H54 (cell line): ENCODE results near the gene PMEL.
"Not testable (repeated sequence)": the region's sequence is repeated elsewhere in the genome, so short reads cannot be mapped to it uniquely, and the experiment has no call there.

ENCODE experiments used
- DNase-seq: peaks from one replicate; pipeline ENCODE4 v3.0.0; 2011; ENCODE audit warnings: low spot score, mixed read lengths; ENCODE audit not compliant: insufficient read length
- FAIRE-seq: peaks from 3 replicates; lab custom pipeline; 2011; peaks lifted over from hg19 to GRCh38; lab: Jason Lieb, UNC
- POLR2A ChIP-seq: IDR thresholded peaks from 2 replicates; pipeline ENCODE4 v1.6.1; 2011; ENCODE audit warnings: low read depth, mild to moderate bottlenecking, low read length

PMEL gene

GRCh38 chr12:55929306-55929791, 36.5 kb downstream of the PMEL start:
- no peak for TF ChIP-seq POLR2A
- FAIRE-seq (no peak), DNase-seq (no peak)

- TF ChIP-seq POLR2A, result peak; percentile 48
- DNase-seq (peak; percentile 39), FAIRE-seq (no peak)
These were observed 38.0 kb downstream of the PMEL start, which contains the start of gene PYM1 for GRCh38 chr12:55927588-55928502. PYM1 (minus strand) TSS chr12:55927894; CDS start chr12:55927761, 133 bp downstream.

GRCh38 chr12:55926738-55927587, 38.9 kb downstream of the PMEL start:
- peak; percentile 81 for DNase-seq
- FAIRE-seq, result peak; percentile 55

GRCh38 chr12:55925870-55926737, 39.7 kb downstream of the PMEL start:
- DNase-seq, result no peak
- FAIRE-seq, result no peak
- no peak for TF ChIP-seq POLR2A

More at GRCh38 chr12:55926738-55927587, 38.9 kb downstream of the PMEL start:
- peak; percentile 51 for TF ChIP-seq POLR2A

GRCh38 chr12:55925371-55925770, 40.5 kb downstream of the PMEL start:
- no peak for TF ChIP-seq POLR2A
- FAIRE-seq, result no peak
- no peak for DNase-seq

GRCh38 chr12:55923648-55924047, 42.2 kb downstream of the PMEL start:
- not testable (repeated sequence) for FAIRE-seq

GRCh38 chr12:55922126-55922525, 43.7 kb downstream of the PMEL start:
- DNase-seq (no peak), FAIRE-seq (no peak)
- TF ChIP-seq POLR2A, result no peak

More at GRCh38 chr12:55923648-55924047, 42.2 kb downstream of the PMEL start:
- DNase-seq, result not testable (repeated sequence)

GRCh38 chr12:55919032-55919431, 46.8 kb downstream of the PMEL start:
- peak; percentile 85 for FAIRE-seq

GRCh38 chr12:55915482-55915859, 50.4 kb downstream of the PMEL start:
- TF ChIP-seq POLR2A, result no peak
- no peak for FAIRE-seq
- DNase-seq, result no peak

More at GRCh38 chr12:55919032-55919431, 46.8 kb downstream of the PMEL start:
- not testable (repeated sequence) for DNase-seq

- no peak for TF ChIP-seq POLR2A
- FAIRE-seq (no peak), DNase-seq (no peak)
These were observed 52.9 kb downstream of the PMEL start for GRCh38 chr12:55912908-55913307.

- DNase-seq, result no peak
- no peak for FAIRE-seq
- no peak for TF ChIP-seq POLR2A
These were observed 56.3 kb downstream of the PMEL start for GRCh38 chr12:55909513-55909884.

- TF ChIP-seq POLR2A, result no peak
- DNase-seq (no peak), FAIRE-seq (no peak)
These were observed 56.9 kb downstream of the PMEL start for GRCh38 chr12:55908726-55909512.
